IgD-negative memory B cell (primary cell): Measurements from ENCODE around the gene CLEC4G. TPM values are rescaled to one million over a fixed set of nuclear protein-coding genes. Genes with fewer than 3 reads are reported as not detected.

ENCODE experiments used
- H3K27ac Mint-ChIP-seq, 3 donors: one replicate each; pipeline ENCODE4 v1.8.0; 2020 to 2022; ENCODE audit warnings: mild to moderate bottlenecking in 3 of 3, mixed read lengths in 3 of 3, moderate library complexity in 1 of 3
- H3K27me3 Mint-ChIP-seq: one replicate; pipeline ENCODE4 v1.8.0; 2021; ENCODE audit warnings: mixed read lengths
- H3K36me3 Mint-ChIP-seq: one replicate; pipeline ENCODE4 v1.8.0; 2020; ENCODE audit warnings: mild to moderate bottlenecking, mixed read lengths
- H3K4me1 Mint-ChIP-seq, 3 donors: one replicate each; pipeline ENCODE4 v1.8.0; 2020 to 2022; ENCODE audit warnings: mixed read lengths in 3 of 3, mild to moderate bottlenecking in 1 of 3
- H3K4me3 Mint-ChIP-seq, 4 donors: one replicate each; pipeline ENCODE4 v1.8.0; 2020 to 2022; ENCODE audit warnings: mild to moderate bottlenecking in 4 of 4, mixed read lengths in 4 of 4, moderate library complexity in 3 of 4
- H3K9me3 Mint-ChIP-seq, 3 donors: one replicate each; pipeline ENCODE4 v1.8.0; 2020 to 2021; ENCODE audit warnings: mixed read lengths in 3 of 3, mild to moderate bottlenecking in 1 of 3
- polyA plus RNA-seq: library from polyadenylated mRNA; unstranded; fragments of 300-500 nt; fragmentation: Illumina TruSeq; gene quantifications from one replicate; pipeline ENCODE4 v1.2.3, GENCODE V29; 2021

CLEC4G gene
- polyA plus RNA-seq, 1 donor from 2014 or later, result 0.43 TPM

GRCh38 chr19:7722231-7722651 is 9.7 kb downstream of the CLEC4G start:
- Mint-ChIP-seq H3K36me3 (no peaks in the 10 kb centered on the region), H3K27me3 (peaks cover 6% of the 10 kb centered on the region), H3K4me1 (peaks cover 9 to 17% (median 16%) of the 10 kb centered on the region in 3 donors), H3K4me3 (peak overlapping the region in 1 of 4 donors; percentile 39), H3K27ac (no peak overlapping the region), H3K9me3 (peaks cover 0 to 2% (median under 1%) of the 10 kb centered on the region in 3 donors)

- Mint-ChIP-seq H3K9me3 (peaks cover 0 to 5% (median 2%) of the 10 kb centered on the region in 3 donors), H3K27ac (peak overlapping the region in 2 of 3 donors; percentile 6 to 71), H3K4me3 (no peak overlapping the region), H3K27me3 (peaks cover 3% of the 10 kb centered on the region), H3K4me1 (peaks cover 14 to 27% (median 27%) of the 10 kb centered on the region in 3 donors), H3K36me3 (no peaks in the 10 kb centered on the region)
These were observed 11.6 kb downstream of the CLEC4G start for GRCh38 chr19:7720351-7720750.

- H3K27ac Mint-ChIP-seq, result peak overlapping the region in 2 of 3 donors; percentile 71 to 94
- H3K4me3 Mint-ChIP-seq, result peak overlapping the region in 3 of 4 donors; percentile 66 to 83 (median 73)
- H3K27me3 Mint-ChIP-seq, result peaks cover 3% of the 10 kb centered on the region
- peaks cover 0 to 5% (median 0%) of the 10 kb centered on the region in 3 donors for H3K9me3 Mint-ChIP-seq
- H3K4me1 Mint-ChIP-seq, result peaks cover 26 to 35% (median 34%) of the 10 kb centered on the region in 3 donors
- no peaks in the 10 kb centered on the region for H3K36me3 Mint-ChIP-seq
These were observed 13.2 kb downstream of the CLEC4G start for GRCh38 chr19:7718668-7719067.

GRCh38 chr19:7716762-7717161 is 15.1 kb downstream of the CLEC4G start:
- H3K27ac Mint-ChIP-seq, result peak overlapping the region in 1 of 3 donors; percentile 68
- H3K9me3 Mint-ChIP-seq, result peaks cover 0 to 5% (median 0%) of the 10 kb centered on the region in 3 donors
- H3K4me3 Mint-ChIP-seq, result no peak overlapping the region
- peaks cover 3% of the 10 kb centered on the region for H3K27me3 Mint-ChIP-seq
- peaks cover 23 to 29% (median 26%) of the 10 kb centered on the region in 3 donors for H3K4me1 Mint-ChIP-seq
- no peaks in the 10 kb centered on the region for H3K36me3 Mint-ChIP-seq

- Mint-ChIP-seq H3K9me3 (peaks cover 0 to 5% (median 0%) of the 10 kb centered on the region in 3 donors), H3K27ac (no peak overlapping the region), H3K4me1 (peaks cover 24 to 30% (median 28%) of the 10 kb centered on the region in 3 donors), H3K27me3 (peaks cover 1% of the 10 kb centered on the region), H3K4me3 (peak overlapping the region in 1 of 4 donors; percentile 89), H3K36me3 (no peaks in the 10 kb centered on the region)
These were observed 16.2 kb downstream of the CLEC4G start for GRCh38 chr19:7715671-7716070.

- no peaks in the 10 kb centered on the region for H3K9me3 Mint-ChIP-seq
- H3K36me3 Mint-ChIP-seq, result no peaks in the 10 kb centered on the region
- peak overlapping the region in 1 of 3 donors; percentile 34 for H3K27ac Mint-ChIP-seq
- H3K4me3 Mint-ChIP-seq, result peak overlapping the region in 3 of 4 donors; percentile 30 to 48 (median 46)
- H3K4me1 Mint-ChIP-seq, result peaks cover 36 to 47% (median 44%) of the 10 kb centered on the region in 3 donors
- peaks cover 4% of the 10 kb centered on the region for H3K27me3 Mint-ChIP-seq
These were observed 21.3 kb downstream of the CLEC4G start for GRCh38 chr19:7710616-7711015.

- H3K4me1 Mint-ChIP-seq, result peaks cover 37 to 47% (median 46%) of the 10 kb centered on the region in 3 donors
- H3K4me3 Mint-ChIP-seq, result peak overlapping the region in 3 of 4 donors; percentile 30 to 70 (median 48)
- no peaks in the 10 kb centered on the region for H3K9me3 Mint-ChIP-seq
- peaks cover 4% of the 10 kb centered on the region for H3K27me3 Mint-ChIP-seq
- peak overlapping the region in 1 of 3 donors; percentile 34 for H3K27ac Mint-ChIP-seq
- H3K36me3 Mint-ChIP-seq, result no peaks in the 10 kb centered on the region
These were observed 21.9 kb downstream of the CLEC4G start for GRCh38 chr19:7709932-7710460.

GRCh38 chr19:7706955-7707456 is 24.9 kb downstream of the CLEC4G start:
- Mint-ChIP-seq H3K27me3 (peaks cover 4% of the 10 kb centered on the region), H3K4me1 (peaks cover 43 to 62% (median 52%) of the 10 kb centered on the region in 3 donors), H3K27ac (peak overlapping the region; percentile 97 to 99 (median 98)), H3K4me3 (peak overlapping the region; percentile 57 to 94 (median 85)), H3K36me3 (no peaks in the 10 kb centered on the region), H3K9me3 (no peaks in the 10 kb centered on the region)

GRCh38 chr19:7706188-7706954 is 25.5 kb downstream of the CLEC4G start:
- Mint-ChIP-seq H3K36me3 (no peaks in the 10 kb centered on the region), H3K27ac (peak overlapping the region; percentile 97 to 99 (median 98)), H3K27me3 (peaks cover 4% of the 10 kb centered on the region), H3K4me3 (peak overlapping the region; percentile 72 to 94 (median 85)), H3K4me1 (peaks cover 46 to 67% (median 58%) of the 10 kb centered on the region in 3 donors), H3K9me3 (no peaks in the 10 kb centered on the region)

GRCh38 chr19:7705387-7706187 is 26.3 kb downstream of the CLEC4G start:
- peaks cover 44 to 64% (median 57%) of the 10 kb centered on the region in 3 donors for H3K4me1 Mint-ChIP-seq
- peak overlapping the region; percentile 97 to 99 (median 98) for H3K27ac Mint-ChIP-seq
- peak overlapping the region; percentile 72 to 94 (median 85) for H3K4me3 Mint-ChIP-seq
- no peaks in the 10 kb centered on the region for H3K36me3 Mint-ChIP-seq
- peaks cover 4% of the 10 kb centered on the region for H3K27me3 Mint-ChIP-seq
- H3K9me3 Mint-ChIP-seq, result no peaks in the 10 kb centered on the region

- peak overlapping the region; percentile 97 to 99 (median 98) for H3K27ac Mint-ChIP-seq
- no peaks in the 10 kb centered on the region for H3K9me3 Mint-ChIP-seq
- H3K27me3 Mint-ChIP-seq, result peaks cover 4% of the 10 kb centered on the region
- no peaks in the 10 kb centered on the region for H3K36me3 Mint-ChIP-seq
- peak overlapping the region in 2 of 4 donors; percentile 77 to 94 for H3K4me3 Mint-ChIP-seq
- peaks cover 43 to 65% (median 62%) of the 10 kb centered on the region in 3 donors for H3K4me1 Mint-ChIP-seq
These were observed 27.4 kb downstream of the CLEC4G start for GRCh38 chr19:7704280-7705060.

GRCh38 chr19:7703332-7703731 is 28.6 kb downstream of the CLEC4G start:
- H3K9me3 Mint-ChIP-seq, result no peaks in the 10 kb centered on the region
- no peaks in the 10 kb centered on the region for H3K36me3 Mint-ChIP-seq
- peaks cover 41 to 64% (median 62%) of the 10 kb centered on the region in 3 donors for H3K4me1 Mint-ChIP-seq
- H3K4me3 Mint-ChIP-seq, result peak overlapping the region in 3 of 4 donors; percentile 36 to 65 (median 47)
- peak overlapping the region; percentile 76 to 99 (median 97) for H3K27ac Mint-ChIP-seq
- H3K27me3 Mint-ChIP-seq, result peaks cover 4% of the 10 kb centered on the region

GRCh38 chr19:7701654-7702457 is 30.1 kb downstream of the CLEC4G start, which contains the start of gene FCER2:
Gene FCER2, minus strand, starts transcription at chr19:7702131. Its CDS starts 2,371 bp downstream, at chr19:7699760.
- Mint-ChIP-seq H3K9me3 (no peaks in the 10 kb centered on the region), H3K27me3 (peaks cover 4% of the 10 kb centered on the region), H3K36me3 (no peaks in the 10 kb centered on the region), H3K4me1 (peaks cover 44 to 64% (median 64%) of the 10 kb centered on the region in 3 donors), H3K4me3 (peak within 1 kb of the TSS; percentile 82 to 97 (median 92)), H3K27ac (peak within 1 kb of the TSS; percentile 98 to 100 (median 99))
